ENCODE results near the gene PLXNA4.

The PLXNA4 gene

GRCh38 chr7:132307465-132307864 is 268.8 kb downstream of the PLXNA4 start:
- in situ Hi-C loops (cut with HindIII; ENCODE audit: low sequenced_read_pairs) = no loop called here
- DNase-seq (ENCODE audit: low read depth, low spot score) = no peak
- peak; percentile 13 for TF ChIP-seq CTCF (IDR thresholded peaks at IDR 0.05; ENCODE audit: low read depth, low read length)

GRCh38 chr7:132300599-132301277 is 275.5 kb downstream of the PLXNA4 start:
- H3K4me3 ChIP-seq (ENCODE audit: low read depth, low read length) = no peak overlapping the region
- in situ Hi-C loops (cut with HindIII; ENCODE audit: low sequenced_read_pairs) = no loop called here
- DNase-seq (ENCODE audit: low read depth, low spot score) = no peak
- TF ChIP-seq CTCF (IDR thresholded peaks at IDR 0.05; ENCODE audit: low read depth, low read length) = no peak

More at GRCh38 chr7:132307465-132307864, 268.8 kb downstream of the PLXNA4 start:
- H3K4me3 ChIP-seq (ENCODE audit: low read depth, low read length) = no peak overlapping the region

- TF ChIP-seq CTCF (IDR thresholded peaks at IDR 0.05; ENCODE audit: low read depth, low read length) = no peak
- in situ Hi-C loops (cut with HindIII; ENCODE audit: low sequenced_read_pairs) = no loop called here
- no peak overlapping the region for H3K4me3 ChIP-seq (ENCODE audit: low read depth, low read length)
- DNase-seq (ENCODE audit: low read depth, low spot score) = peak; percentile 78
Observed at GRCh38 chr7:132298790-132299189, 277.5 kb downstream of the PLXNA4 start.

GRCh38 chr7:132296820-132297219 is 279.4 kb downstream of the PLXNA4 start:
- no peak for TF ChIP-seq CTCF (IDR thresholded peaks at IDR 0.05; ENCODE audit: low read depth, low read length)
- no peak for DNase-seq (ENCODE audit: low read depth, low spot score)
- in situ Hi-C loops (cut with HindIII; ENCODE audit: low sequenced_read_pairs) = no loop called here
- H3K4me3 ChIP-seq (ENCODE audit: low read depth, low read length) = no peak overlapping the region

- H3K4me3 ChIP-seq (ENCODE audit: low read depth, low read length) = no peak overlapping the region
- TF ChIP-seq CTCF (IDR thresholded peaks at IDR 0.05; ENCODE audit: low read depth, low read length) = no peak
- no peak for DNase-seq (ENCODE audit: low read depth, low spot score)
- in situ Hi-C loops (cut with HindIII; ENCODE audit: low sequenced_read_pairs) = no loop called here
Observed at GRCh38 chr7:132295175-132295574, 281.1 kb downstream of the PLXNA4 start.

- no peak for TF ChIP-seq CTCF (IDR thresholded peaks at IDR 0.05; ENCODE audit: low read depth, low read length)
- in situ Hi-C loops (cut with HindIII; ENCODE audit: low sequenced_read_pairs) = no loop called here
- peak; percentile 69 for DNase-seq (ENCODE audit: low read depth, low spot score)
- H3K4me3 ChIP-seq (ENCODE audit: low read depth, low read length) = no peak overlapping the region
Observed at GRCh38 chr7:132292803-132293202, 283.5 kb downstream of the PLXNA4 start.

All from astrocyte of the spinal cord (primary cell).